Panc1 (cell line): ENCODE results near the gene TMEM40. TPM values are rescaled to one million over a fixed set of nuclear protein-coding genes. Genes with fewer than 3 reads are reported as not detected.

Experiments used
- ATAC-seq: fragments of 200-7000 bp; cut with Tn5 transposase; 2 replicates; pipeline ENCODE4 v1.9.1; 2020; ENCODE audit warnings: mild to moderate bottlenecking, moderate library complexity
- BruUV-seq: library from RNA; stranded (reverse); fragments of 400-500 nt; replicated peaks from 2 replicates; lab custom pipeline; 2021; lab: Mats Ljungman, UMichigan
- CTCF ChIA-PET: fragments of 300-600 bp; sonication (Branson Sonifier 250); formaldehyde crosslinking; loops from one replicate; lab custom pipeline; 2022; ENCODE audit warnings: antibody characterized with exemption; lab: Charles Lee
- POLR2A ChIA-PET: fragments of 300-600 bp; sonication (Branson Sonifier 250); formaldehyde crosslinking; loops from one replicate; lab custom pipeline; 2022; ENCODE audit warnings: antibody characterized with exemption; lab: Charles Lee
- DNase-seq: peaks from one replicate; pipeline ENCODE4 v3.0.0-alpha.2; 2010; ENCODE audit warnings: low read depth, low spot score
- H3K27ac ChIP-seq: 2 replicates; pipeline ENCODE4 v1.5.1; 2011; ENCODE audit warnings: mild to moderate bottlenecking, low read length, inconsistent platforms
- H3K27me3 ChIP-seq: fragments of 200-500 bp; sonication (Bioruptor generic); 2 replicates; pipeline ENCODE4 v1.6.0; 2014; ENCODE audit warnings: low read length, inconsistent platforms; ENCODE audit not compliant: control insufficient read depth, insufficient read depth
- H3K36me3 ChIP-seq: fragments of 200-500 bp; sonication (Bioruptor generic); 2 replicates; pipeline ENCODE4 v1.5.1; 2014; ENCODE audit warnings: inconsistent platforms, mild to moderate bottlenecking, low read length, moderate library complexity; ENCODE audit not compliant: control insufficient read depth, insufficient read depth
- H3K4me1 ChIP-seq: 2 replicates; pipeline ENCODE4 v1.5.1; 2011; ENCODE audit warnings: inconsistent platforms, mild to moderate bottlenecking, low read length, moderate library complexity; ENCODE audit not compliant: control insufficient read depth, insufficient read depth
- H3K4me3 ChIP-seq, 2 experiments: 2 replicates each; pipeline ENCODE4 v1.5.1; 2011 to 2012; ENCODE audit warnings: low read depth in 2 of 2, low read length in 2 of 2, mild to moderate bottlenecking in 2 of 2, inconsistent platforms in 1 of 2, moderate library complexity in 1 of 2
- H3K9me3 ChIP-seq: fragments of 200-500 bp; sonication (Bioruptor generic); 2 replicates; pipeline ENCODE4 v1.5.1; 2014; ENCODE audit warnings: low read depth, mild to moderate bottlenecking, inconsistent platforms, low read length, moderate library complexity; ENCODE audit not compliant: control insufficient read depth, insufficient read depth
- POLR2AphosphoS5 ChIP-seq: IDR thresholded peaks from 2 replicates; pipeline ENCODE4 v1.6.1; 2012; ENCODE audit warnings: mild to moderate bottlenecking, low read depth, low read length, moderate library complexity
- SIN3A ChIP-seq: IDR thresholded peaks from 2 replicates; pipeline ENCODE4 v1.6.1; 2012; ENCODE audit warnings: low read depth, mild to moderate bottlenecking, low read length, moderate library complexity, borderline replicate concordance; ENCODE audit not compliant: insufficient read depth
- TCF7L2 ChIP-seq: IDR thresholded peaks from 2 replicates; pipeline ENCODE4 v1.6.1; 2011; ENCODE audit warnings: mild to moderate bottlenecking, low read depth, low read length, inconsistent platforms
- in situ Hi-C: cut with HindIII; loops from 2 replicates; pipeline ENCODE4 v1.10.0; 2016; ENCODE audit warnings: low sequenced_read_pairs, low pct_unique_long_range_greater_than_20kb
- intact Hi-C: fragments of 100-400 bp; cut with micrococcal nuclease; formaldehyde crosslinking; loops from one replicate; pipeline ENCODE4 v1.10.0; 2022; ENCODE audit not compliant: unreplicated experiment
- total RNA-seq: library from RNA; stranded (reverse); gene quantifications from one replicate; pipeline ENCODE4 v1.2.1, GENCODE V29; 2021; ENCODE audit not compliant: unreplicated experiment
- TF ChIP-seq, protein P1 (sequence below), 2 experiments: IDR thresholded peaks; 2 replicates each; pipeline ENCODE4 v1.6.1; 2011 to 2012; ENCODE audit warnings: low read depth in 2 of 2, control low read depth in 1 of 2, low read length in 1 of 2, mild to moderate bottlenecking in 1 of 2, moderate library complexity in 1 of 2; ENCODE audit not compliant: insufficient read depth in 1 of 2
- TF ChIP-seq, protein P2 (sequence below): fragments of 450-650 bp; IDR thresholded peaks from 2 replicates; pipeline ENCODE4 v1.5.1; 2017; ENCODE audit warnings: mild to moderate bottlenecking

The TMEM40 gene
- total RNA-seq, 1 experiment from 2014 or later: 1.3 TPM

DNA sequence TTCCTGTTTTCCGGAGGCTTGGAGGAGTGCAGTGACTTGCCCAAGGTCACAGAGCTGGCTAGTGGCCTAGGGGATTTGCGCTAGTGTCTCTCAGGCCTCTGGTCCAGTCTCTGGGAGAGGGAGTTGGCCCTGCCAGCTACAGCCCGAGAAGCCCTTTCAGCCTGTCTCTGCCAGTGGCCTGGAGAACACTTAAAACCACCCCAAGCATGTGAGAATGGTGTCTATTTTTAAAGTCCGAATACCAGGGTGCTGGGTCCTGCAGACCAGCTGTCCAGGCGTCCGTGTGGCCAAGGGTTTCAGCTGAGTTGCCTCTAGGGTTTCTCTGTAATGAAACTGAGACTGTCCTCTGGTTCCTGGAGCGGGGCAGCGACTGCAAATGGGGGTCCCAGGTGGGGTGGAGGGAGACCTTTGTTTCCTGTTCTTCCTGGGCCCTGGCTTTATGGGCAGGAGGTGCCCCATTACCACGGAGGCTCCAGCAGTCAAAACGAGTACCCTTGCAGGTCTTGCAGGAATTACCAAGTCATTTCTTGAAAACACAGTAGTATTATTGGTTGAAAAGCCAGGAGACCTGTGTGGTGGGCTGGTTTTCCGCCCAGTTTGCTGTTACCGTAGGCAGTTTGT, 39.6 kb upstream of the TMEM40 start:
- Histone ChIP-seq H3K27me3 (no peaks in the 10 kb centered on the region), H3K9me3 (no peaks in the 10 kb centered on the region), H3K4me1 (no peaks in the 10 kb centered on the region), H3K36me3 (no peaks in the 10 kb centered on the region), H3K27ac (no peak overlapping the region), H3K4me3 (no peak overlapping the region)
- ATAC-seq: peak; percentile 13; the same call in 1 of the 2 replicates
- intact Hi-C loops: no loop called here
- TF ChIP-seq, protein P1, sequence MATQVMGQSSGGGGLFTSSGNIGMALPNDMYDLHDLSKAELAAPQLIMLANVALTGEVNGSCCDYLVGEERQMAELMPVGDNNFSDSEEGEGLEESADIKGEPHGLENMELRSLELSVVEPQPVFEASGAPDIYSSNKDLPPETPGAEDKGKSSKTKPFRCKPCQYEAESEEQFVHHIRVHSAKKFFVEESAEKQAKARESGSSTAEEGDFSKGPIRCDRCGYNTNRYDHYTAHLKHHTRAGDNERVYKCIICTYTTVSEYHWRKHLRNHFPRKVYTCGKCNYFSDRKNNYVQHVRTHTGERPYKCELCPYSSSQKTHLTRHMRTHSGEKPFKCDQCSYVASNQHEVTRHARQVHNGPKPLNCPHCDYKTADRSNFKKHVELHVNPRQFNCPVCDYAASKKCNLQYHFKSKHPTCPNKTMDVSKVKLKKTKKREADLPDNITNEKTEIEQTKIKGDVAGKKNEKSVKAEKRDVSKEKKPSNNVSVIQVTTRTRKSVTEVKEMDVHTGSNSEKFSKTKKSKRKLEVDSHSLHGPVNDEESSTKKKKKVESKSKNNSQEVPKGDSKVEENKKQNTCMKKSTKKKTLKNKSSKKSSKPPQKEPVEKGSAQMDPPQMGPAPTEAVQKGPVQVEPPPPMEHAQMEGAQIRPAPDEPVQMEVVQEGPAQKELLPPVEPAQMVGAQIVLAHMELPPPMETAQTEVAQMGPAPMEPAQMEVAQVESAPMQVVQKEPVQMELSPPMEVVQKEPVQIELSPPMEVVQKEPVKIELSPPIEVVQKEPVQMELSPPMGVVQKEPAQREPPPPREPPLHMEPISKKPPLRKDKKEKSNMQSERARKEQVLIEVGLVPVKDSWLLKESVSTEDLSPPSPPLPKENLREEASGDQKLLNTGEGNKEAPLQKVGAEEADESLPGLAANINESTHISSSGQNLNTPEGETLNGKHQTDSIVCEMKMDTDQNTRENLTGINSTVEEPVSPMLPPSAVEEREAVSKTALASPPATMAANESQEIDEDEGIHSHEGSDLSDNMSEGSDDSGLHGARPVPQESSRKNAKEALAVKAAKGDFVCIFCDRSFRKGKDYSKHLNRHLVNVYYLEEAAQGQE (IDR thresholded peaks at IDR 0.05; ENCODE audit: insufficient read depth in 1 of 2, low read depth in 2 of 2, low read length in 1 of 2): no peak
- TF ChIP-seq, protein P2, sequence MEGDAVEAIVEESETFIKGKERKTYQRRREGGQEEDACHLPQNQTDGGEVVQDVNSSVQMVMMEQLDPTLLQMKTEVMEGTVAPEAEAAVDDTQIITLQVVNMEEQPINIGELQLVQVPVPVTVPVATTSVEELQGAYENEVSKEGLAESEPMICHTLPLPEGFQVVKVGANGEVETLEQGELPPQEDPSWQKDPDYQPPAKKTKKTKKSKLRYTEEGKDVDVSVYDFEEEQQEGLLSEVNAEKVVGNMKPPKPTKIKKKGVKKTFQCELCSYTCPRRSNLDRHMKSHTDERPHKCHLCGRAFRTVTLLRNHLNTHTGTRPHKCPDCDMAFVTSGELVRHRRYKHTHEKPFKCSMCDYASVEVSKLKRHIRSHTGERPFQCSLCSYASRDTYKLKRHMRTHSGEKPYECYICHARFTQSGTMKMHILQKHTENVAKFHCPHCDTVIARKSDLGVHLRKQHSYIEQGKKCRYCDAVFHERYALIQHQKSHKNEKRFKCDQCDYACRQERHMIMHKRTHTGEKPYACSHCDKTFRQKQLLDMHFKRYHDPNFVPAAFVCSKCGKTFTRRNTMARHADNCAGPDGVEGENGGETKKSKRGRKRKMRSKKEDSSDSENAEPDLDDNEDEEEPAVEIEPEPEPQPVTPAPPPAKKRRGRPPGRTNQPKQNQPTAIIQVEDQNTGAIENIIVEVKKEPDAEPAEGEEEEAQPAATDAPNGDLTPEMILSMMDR: no peak
- TF ChIP-seq POLR2AphosphoS5: no peak
- TF ChIP-seq SIN3A: no peak
- TF ChIP-seq TCF7L2: no peak
- in situ Hi-C loops: no loop called here
- no peak for DNase-seq
- POLR2A ChIA-PET: no interaction called here
- CTCF ChIA-PET: no interaction called here
- no TSS peak for BruUV-seq

DNA sequence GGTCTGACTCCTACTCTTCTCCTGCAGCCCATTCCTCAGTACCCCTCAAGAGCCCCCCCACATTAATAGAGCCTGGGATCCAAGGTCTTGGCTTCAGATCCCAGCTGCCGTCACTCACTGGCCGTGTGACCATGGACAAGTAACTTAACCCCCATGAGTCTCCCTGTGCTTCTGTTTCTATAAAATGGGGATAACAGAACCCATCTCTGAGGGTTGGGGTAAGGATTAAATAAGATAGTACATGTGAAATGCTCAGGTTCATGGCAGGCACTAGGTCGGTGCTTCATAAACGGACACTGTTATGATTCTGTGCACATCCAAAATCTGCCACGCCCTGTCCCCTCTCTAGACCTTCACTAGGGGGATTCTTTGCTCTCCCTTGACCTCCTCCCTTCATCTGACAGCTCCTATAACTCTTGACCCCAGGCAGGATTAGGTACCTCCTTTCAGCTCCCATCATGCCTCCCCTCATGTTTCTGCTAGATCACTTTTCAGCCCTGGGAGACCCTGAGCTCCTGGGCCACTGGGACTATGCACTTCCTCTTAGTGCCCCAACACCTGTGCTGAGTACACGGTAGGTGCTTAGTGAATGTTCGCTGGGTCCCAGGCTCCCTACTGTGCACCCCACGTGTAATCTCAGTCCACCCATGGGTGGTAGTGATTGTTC, 39.0 kb upstream of the TMEM40 start:
- H3K4me3 ChIP-seq: no peak overlapping the region
- CTCF ChIA-PET: no interaction called here
- H3K27ac ChIP-seq: no peak overlapping the region
- no peaks in the 10 kb centered on the region for H3K36me3 ChIP-seq
- peak; percentile 39 for ATAC-seq
- no TSS peak for BruUV-seq
- H3K27me3 ChIP-seq: no peaks in the 10 kb centered on the region
- TF ChIP-seq SIN3A (no peak), TCF7L2 (no peak), POLR2AphosphoS5 (no peak)
- TF ChIP-seq, protein P1 (IDR thresholded peaks at IDR 0.05; ENCODE audit: insufficient read depth in 1 of 2, low read depth in 2 of 2, low read length in 1 of 2): no peak
- TF ChIP-seq, protein P2: no peak
- in situ Hi-C loops (no loop called here), intact Hi-C loops (no loop called here)
- H3K4me1 ChIP-seq: no peaks in the 10 kb centered on the region
- no peaks in the 10 kb centered on the region for H3K9me3 ChIP-seq
- POLR2A ChIA-PET: no interaction called here
- no peak for DNase-seq
